AG09309 (cell line): ENCODE results near the gene ELAVL2.

Source experiments
- DNase-seq: peaks from one replicate; pipeline ENCODE4 v3.0.0-alpha.2; 2010; ENCODE audit warnings: low read depth
- H3K4me3 ChIP-seq: 2 replicates; pipeline ENCODE4 v1.5.1; 2011; ENCODE audit warnings: mild to moderate bottlenecking, low read depth, low read length, moderate library complexity; ENCODE audit not compliant: control insufficient read depth
- CTCF ChIP-seq: IDR thresholded peaks from 2 replicates; pipeline ENCODE4 v1.5.1; 2011; ENCODE audit warnings: mild to moderate bottlenecking, low read depth, low read length, inconsistent platforms; ENCODE audit not compliant: insufficient read depth, control insufficient read depth; ENCODE audit errors: missing control alignments

The ELAVL2 gene

GRCh38 chr9:23752859-23753258 is 73.2 kb downstream of the ELAVL2 start:
- TF ChIP-seq CTCF = no peak
- H3K4me3 ChIP-seq = no peak overlapping the region
- DNase-seq = no peak

GRCh38 chr9:23751633-23752032 is 74.4 kb downstream of the ELAVL2 start:
- no peak overlapping the region for H3K4me3 ChIP-seq
- no peak for DNase-seq
- no peak for TF ChIP-seq CTCF

- H3K4me3 ChIP-seq = no peak overlapping the region
- DNase-seq = no peak
- no peak for TF ChIP-seq CTCF
These were observed 75.2 kb downstream of the ELAVL2 start for GRCh38 chr9:23750808-23751207.

- DNase-seq = no peak
- no peak overlapping the region for H3K4me3 ChIP-seq
- no peak for TF ChIP-seq CTCF
These were observed 78.7 kb downstream of the ELAVL2 start for GRCh38 chr9:23747088-23748075.

GRCh38 chr9:23746317-23746716 is 79.7 kb downstream of the ELAVL2 start:
- TF ChIP-seq CTCF = no peak
- no peak for DNase-seq
- H3K4me3 ChIP-seq = no peak overlapping the region

- no peak for TF ChIP-seq CTCF
- DNase-seq = no peak
- no peak overlapping the region for H3K4me3 ChIP-seq
These were observed 83.0 kb downstream of the ELAVL2 start for GRCh38 chr9:23743036-23743435.

GRCh38 chr9:23741351-23741750 is 84.7 kb downstream of the ELAVL2 start:
- no peak overlapping the region for H3K4me3 ChIP-seq
- TF ChIP-seq CTCF = no peak
- DNase-seq = no peak
